H1 (cell line): ENCODE results near the gene PMEPA1.

Source experiments
- EZH2 ChIP-seq: fragments of 200-600 bp; sonication (generic); IDR thresholded peaks from 2 replicates; pipeline ENCODE4 v1.7.1; 2012; ENCODE audit warnings: low read depth, mild to moderate bottlenecking, moderate library complexity, low read length, inconsistent platforms; ENCODE audit not compliant: severe bottlenecking
- JUND ChIP-seq: IDR thresholded peaks from 2 replicates; pipeline ENCODE4 v1.6.1; 2011; ENCODE audit warnings: mild to moderate bottlenecking, improper control_type of control experiment, low read length
- POLR2A ChIP-seq, 2 experiments: IDR thresholded peaks; 1 replicate in 1 of 2; 2 replicates in 1 of 2; pipeline ENCODE4 v1.6.1; 2011; ENCODE audit warnings: low read depth in 2 of 2, low read length in 2 of 2, mild to moderate bottlenecking in 2 of 2; ENCODE audit errors: control extremely low read depth in 1 of 2
- POLR2AphosphoS5 ChIP-seq: IDR thresholded peaks from 2 replicates; pipeline ENCODE4 v1.6.1; 2011; ENCODE audit warnings: low read depth, low read length
- RFX5 ChIP-seq: IDR thresholded peaks from 2 replicates; pipeline ENCODE4 v1.6.1; 2011; ENCODE audit warnings: low read depth, low read length, improper control_type of control experiment, borderline replicate concordance
- SIRT6 ChIP-seq: IDR thresholded peaks from one replicate; pipeline ENCODE4 v1.7.1; 2012; ENCODE audit warnings: low read length, inconsistent platforms
- SP1 ChIP-seq: IDR thresholded peaks from 2 replicates; pipeline ENCODE4 v1.6.1; 2011; ENCODE audit warnings: low read depth, low read length
- SP2 ChIP-seq: IDR thresholded peaks from 2 replicates; pipeline ENCODE4 v1.6.1; 2012; ENCODE audit warnings: mild to moderate bottlenecking, low read length, inconsistent platforms
- TF ChIP-seq, protein P1 (sequence below), 3 experiments: IDR thresholded peaks; 1 replicate in 2 of 3; 2 replicates in 1 of 3; pipeline versions ENCODE4 v1.5.1 to v1.6.1; 2011; ENCODE audit warnings: low read length in 3 of 3, mild to moderate bottlenecking in 3 of 3, inconsistent platforms in 2 of 3, low read depth in 1 of 3, moderate library complexity in 1 of 3; ENCODE audit not compliant: insufficient read depth in 1 of 3; ENCODE audit errors: control extremely low read depth in 1 of 3
- TF ChIP-seq, protein P2 (sequence below): IDR thresholded peaks from 2 replicates; pipeline ENCODE4 v1.6.1; 2011; ENCODE audit warnings: low read depth, mild to moderate bottlenecking, low read length; ENCODE audit not compliant: insufficient read depth

DNA sequence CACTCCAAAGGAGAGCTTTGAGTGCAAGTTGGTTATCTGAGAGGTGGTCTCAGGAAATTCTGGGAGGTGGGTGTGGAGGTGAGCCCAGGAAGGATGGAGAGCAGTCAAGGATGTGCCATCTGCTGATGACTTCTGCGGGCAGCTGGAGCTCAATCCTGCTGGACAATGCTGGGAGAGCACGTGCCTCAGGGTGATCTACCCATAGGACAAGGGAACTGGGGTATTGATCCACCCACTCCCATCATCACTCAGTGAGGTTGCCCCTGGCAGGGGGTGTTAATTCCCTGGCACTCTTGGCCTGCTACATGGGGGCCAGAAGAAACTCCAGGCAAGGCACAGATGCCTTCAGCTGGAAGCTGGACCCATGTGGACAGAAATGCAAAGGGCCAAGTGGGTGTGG, 82.5 kb downstream of the PMEPA1 start:
- TF ChIP-seq POLR2A (IDR thresholded peaks at IDR 0.05; ENCODE audit: control extremely low read depth in 1 of 2, low read depth in 2 of 2, low read length in 2 of 2), result no peak
- TF ChIP-seq RFX5, result no peak
- TF ChIP-seq, protein P1, sequence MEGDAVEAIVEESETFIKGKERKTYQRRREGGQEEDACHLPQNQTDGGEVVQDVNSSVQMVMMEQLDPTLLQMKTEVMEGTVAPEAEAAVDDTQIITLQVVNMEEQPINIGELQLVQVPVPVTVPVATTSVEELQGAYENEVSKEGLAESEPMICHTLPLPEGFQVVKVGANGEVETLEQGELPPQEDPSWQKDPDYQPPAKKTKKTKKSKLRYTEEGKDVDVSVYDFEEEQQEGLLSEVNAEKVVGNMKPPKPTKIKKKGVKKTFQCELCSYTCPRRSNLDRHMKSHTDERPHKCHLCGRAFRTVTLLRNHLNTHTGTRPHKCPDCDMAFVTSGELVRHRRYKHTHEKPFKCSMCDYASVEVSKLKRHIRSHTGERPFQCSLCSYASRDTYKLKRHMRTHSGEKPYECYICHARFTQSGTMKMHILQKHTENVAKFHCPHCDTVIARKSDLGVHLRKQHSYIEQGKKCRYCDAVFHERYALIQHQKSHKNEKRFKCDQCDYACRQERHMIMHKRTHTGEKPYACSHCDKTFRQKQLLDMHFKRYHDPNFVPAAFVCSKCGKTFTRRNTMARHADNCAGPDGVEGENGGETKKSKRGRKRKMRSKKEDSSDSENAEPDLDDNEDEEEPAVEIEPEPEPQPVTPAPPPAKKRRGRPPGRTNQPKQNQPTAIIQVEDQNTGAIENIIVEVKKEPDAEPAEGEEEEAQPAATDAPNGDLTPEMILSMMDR (IDR thresholded peaks at IDR 0.05; ENCODE audit: control extremely low read depth in 1 of 3, insufficient read depth in 1 of 3, low read depth in 1 of 3, low read length in 3 of 3), result peak in 1 of 3 experiments; percentile 2; a peak in 1 of 4 replicates
- no peak for TF ChIP-seq SIRT6
- no peak for TF ChIP-seq SP1
- TF ChIP-seq, protein P2, sequence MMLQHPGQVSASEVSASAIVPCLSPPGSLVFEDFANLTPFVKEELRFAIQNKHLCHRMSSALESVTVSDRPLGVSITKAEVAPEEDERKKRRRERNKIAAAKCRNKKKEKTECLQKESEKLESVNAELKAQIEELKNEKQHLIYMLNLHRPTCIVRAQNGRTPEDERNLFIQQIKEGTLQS, result no peak
- no peak for TF ChIP-seq SP2
- TF ChIP-seq POLR2AphosphoS5, result no peak
- TF ChIP-seq EZH2, result no peak
- no peak for TF ChIP-seq JUND
